ENCODE data around the gene XCL2.

- TF ChIP-seq CTCF (IDR thresholded peaks at IDR 0.05): no peak
- TF ChIP-seq ZFX (IDR thresholded peaks at IDR 0.05; ENCODE audit: borderline replicate concordance): no peak
Observed at GRCh38 chr1:168505006-168505405, 38.8 kb downstream of the XCL2 start.

Measured in 22Rv1 (cell line).